Heart right ventricle (tissue), 12 donors: ENCODE results near the gene HMMR. TPM values are rescaled to one million over a fixed set of nuclear protein-coding genes. Genes with fewer than 3 reads are reported as not detected.

Source experiments
- polyA plus RNA-seq, 2 donors: library from polyadenylated mRNA; stranded (reverse); fragments of 200-250 nt; gene quantifications; one replicate each; pipeline ENCODE4 v1.2.3, GENCODE V29; 2013
- total RNA-seq, 10 donors: library from RNA; stranded (reverse); fragmentation: NEBNext Ultra II Directional in 3 of 10; extraction: Animal tissue kit (Norgen Biotek cat#: 25700) in 3 of 10; gene quantifications; one replicate each; pipeline versions ENCODE4 v1.2.1 to v1.2.4, GENCODE V29; 2021 to 2023
- donor health status: ischemic (EF 13 %, LVEDD 7.1; RV severe dilation, severe dysfunction).
- donor health status: healthy with polysubstance abuse.
- donor health status: DM: no; HTN: yes; CAD: no.
- donor health status: DM: no; HTN: no; CAD: no.
- donor health status: ischemic (EF 25% LVEDD 6.9; RV normal size, moderate dysfunction).
- donor health status: ischemic (EF 25% LVEDD 5.7; RV mildly dilated, moderate dysfunction).
- donor health status: healthy.
- donor health status: nonischemic (EF 11% LVEDD 7.7; RV severe dilation, severe dysfunction).
- donor health status: DM: yes; HTN: yes; CAD: no.
- donor health status: PGD.
- donor health status: ischemic (EF 29% LVEDD 5.4; RV normal size, mild dysfunction).
- donor health status: nonischemic (EF 23%, LVEDD 6.1; RV moderate dilation, normal function).

Gene HMMR
- total and polyA plus RNA-seq, 12 donors: 0.10 to 4.0 (median 0.47) TPM

Other genes with a start within 250 kb of the HMMR start
- gene CCNG1, start 23.0 kb upstream of the HMMR start, total RNA-seq: 100 to 1,000 TPM in 2 of 10 donors, 10 to 100 TPM in 8; 47.1 to 137 (median 70.4) TPM
- gene CCNG1, start 23.0 kb upstream of the HMMR start, polyA plus RNA-seq: 10 to 100 TPM; 37.0 to 57.8 TPM
- 10 to 100 TPM in 8 of 10 donors, 1 to 10 TPM in 2; 9.3 to 17.1 (median 12.7) TPM for gene NUDCD2, start 530 bp upstream of the HMMR start, total RNA-seq
- 1 to 10 TPM; 4.0 to 4.1 TPM for gene NUDCD2, start 530 bp upstream of the HMMR start, polyA plus RNA-seq
- 10 to 100 TPM; 48.4 to 63.2 (median 56.9) TPM for gene MAT2B, start 45.0 kb downstream of the HMMR start, total RNA-seq
- gene MAT2B, start 45.0 kb downstream of the HMMR start, polyA plus RNA-seq: 10 to 100 TPM; 22.9 to 34.6 TPM